HG02870 (cell line): ENCODE measurements around the gene SMC1A.
"Not testable (repeated sequence)": the region's sequence is repeated elsewhere in the genome, so short reads cannot be mapped to it uniquely, and the experiment has no call there.

ENCODE experiments used
- ATAC-seq: cut with Tn5 transposase; IDR thresholded peaks from one replicate; pipeline ENCODE4 v1.9.1; 2021; ENCODE audit warnings: mild to moderate bottlenecking, moderate library complexity; ENCODE audit not compliant: unreplicated experiment

The SMC1A gene

DNA sequence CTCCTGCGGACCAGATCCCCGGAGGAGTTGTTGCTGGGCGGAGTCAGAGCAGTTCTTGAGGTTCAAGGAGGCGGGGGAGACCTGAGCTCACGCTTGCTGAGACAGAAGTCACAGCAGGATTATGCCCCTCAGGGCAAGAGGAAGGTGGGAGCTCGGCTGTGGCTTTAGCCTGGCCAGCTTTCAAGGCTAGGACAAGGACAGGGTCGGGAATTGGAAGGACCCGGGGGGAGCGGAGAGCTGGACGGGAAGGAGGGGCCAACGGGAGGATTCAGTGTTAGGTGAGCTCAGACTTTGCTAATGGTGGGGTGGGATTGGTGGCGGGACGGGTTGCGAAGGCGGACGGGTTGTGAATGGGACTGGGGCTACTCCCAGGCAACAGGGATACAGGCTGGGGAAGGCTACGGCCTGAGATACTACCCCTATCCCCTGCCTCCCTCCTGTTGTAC, 430 bp upstream of the SMC1A start, which contains the start of gene RIBC1:
Gene RIBC1, plus strand, starts transcription at position 13 of the 446 bp plus-strand sequence. CDS start 3,404 bp downstream, outside the sequence.
- ATAC-seq: no peak

DNA sequence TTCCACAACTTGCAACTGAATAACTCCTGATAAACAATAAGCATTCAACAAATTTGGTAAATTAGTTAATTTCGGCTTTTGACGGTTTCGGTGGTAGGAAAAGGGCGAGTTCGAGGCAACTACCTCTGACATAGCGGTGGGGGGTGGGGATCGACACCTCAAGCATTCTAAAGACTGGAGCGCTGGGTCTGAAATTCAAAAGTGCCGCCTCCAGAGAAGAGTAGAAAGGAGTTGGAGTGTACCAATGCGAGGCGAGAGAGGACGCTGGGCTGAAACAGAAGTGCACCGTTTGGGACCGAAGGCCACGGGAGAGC, 725 bp downstream of the SMC1A start:
- ATAC-seq: peak; percentile 18

DNA sequence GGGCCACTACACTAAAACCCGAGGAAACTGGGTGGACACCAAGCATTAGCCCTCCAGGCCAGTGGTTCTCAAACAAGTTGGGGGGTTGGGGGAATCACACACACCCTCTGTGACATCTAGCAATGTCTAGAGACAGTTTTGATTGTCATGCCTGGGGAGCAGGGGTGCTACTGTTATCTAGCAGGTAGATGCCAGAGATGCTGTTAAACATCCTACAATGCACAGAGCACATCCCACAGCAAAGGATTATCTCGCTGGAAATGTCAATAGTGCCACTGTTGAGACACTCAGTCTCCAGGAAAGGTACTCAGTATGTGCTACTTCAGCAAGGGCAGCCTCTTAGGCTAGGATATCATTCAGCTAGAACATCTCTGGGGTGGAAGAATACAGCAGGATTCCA, 1.3 kb downstream of the SMC1A start:
- ATAC-seq: no peak

- ATAC-seq: not testable (repeated sequence)
Measured at GRCh38 chrX:53420351-53420750, 2.1 kb downstream of the SMC1A start.

- ATAC-seq: no peak
Measured at GRCh38 chrX:53412446-53412845, 10.0 kb downstream of the SMC1A start.

DNA sequence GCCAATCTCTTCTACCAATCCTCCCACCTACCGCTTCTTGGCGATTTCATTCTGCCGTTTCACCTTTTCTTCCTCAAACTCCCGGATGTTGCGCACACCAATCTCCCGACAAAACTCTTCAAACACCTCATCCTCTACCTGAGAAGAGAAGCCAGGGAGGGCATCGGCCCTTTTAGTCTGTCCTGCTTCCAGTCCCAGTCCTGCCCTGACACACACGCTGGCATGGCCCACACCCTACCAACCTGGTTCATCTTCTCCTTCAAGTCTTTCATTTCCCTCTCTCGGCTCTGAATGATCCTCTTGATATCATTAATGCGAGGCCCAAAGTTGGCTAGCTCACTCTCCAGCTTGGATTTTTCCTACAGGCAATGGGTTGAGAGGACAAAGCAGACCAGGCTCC, 18.9 kb downstream of the SMC1A start:
- no peak for ATAC-seq

GRCh38 chrX:53398216-53398615, 24.2 kb downstream of the SMC1A start:
- no peak for ATAC-seq

DNA sequence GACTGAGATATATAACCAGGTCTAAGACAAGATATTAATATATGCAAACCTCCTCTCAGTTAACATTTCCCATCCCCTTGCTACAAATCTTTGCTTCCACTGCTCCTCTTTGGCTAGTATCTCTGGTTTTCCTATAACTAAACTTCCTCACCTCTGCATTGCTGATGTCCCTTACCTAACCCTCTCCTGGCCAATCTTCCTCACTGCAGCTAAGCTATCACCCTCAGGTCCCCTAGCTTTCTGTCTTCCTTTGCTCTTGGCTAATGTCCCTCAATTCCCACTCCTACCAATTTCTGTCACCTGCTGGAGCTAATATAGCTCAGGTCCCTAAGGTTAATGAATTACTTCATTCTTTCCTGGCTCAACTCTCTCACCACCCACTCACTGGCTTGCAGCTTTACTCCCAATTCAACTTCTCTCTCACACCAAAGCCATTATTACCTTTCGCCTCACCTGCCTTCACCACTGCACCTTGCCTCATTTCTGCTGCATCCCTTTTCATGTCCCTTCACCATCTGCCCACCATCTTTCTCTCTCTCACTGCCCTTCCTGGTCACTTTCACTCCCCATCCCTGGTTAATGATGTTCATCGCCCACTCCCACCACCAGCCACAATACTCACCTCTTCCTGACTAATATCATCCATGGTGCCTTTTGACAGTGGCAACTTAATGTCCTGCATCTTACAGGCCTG, 26.7 kb downstream of the SMC1A start:
- no peak for ATAC-seq

DNA sequence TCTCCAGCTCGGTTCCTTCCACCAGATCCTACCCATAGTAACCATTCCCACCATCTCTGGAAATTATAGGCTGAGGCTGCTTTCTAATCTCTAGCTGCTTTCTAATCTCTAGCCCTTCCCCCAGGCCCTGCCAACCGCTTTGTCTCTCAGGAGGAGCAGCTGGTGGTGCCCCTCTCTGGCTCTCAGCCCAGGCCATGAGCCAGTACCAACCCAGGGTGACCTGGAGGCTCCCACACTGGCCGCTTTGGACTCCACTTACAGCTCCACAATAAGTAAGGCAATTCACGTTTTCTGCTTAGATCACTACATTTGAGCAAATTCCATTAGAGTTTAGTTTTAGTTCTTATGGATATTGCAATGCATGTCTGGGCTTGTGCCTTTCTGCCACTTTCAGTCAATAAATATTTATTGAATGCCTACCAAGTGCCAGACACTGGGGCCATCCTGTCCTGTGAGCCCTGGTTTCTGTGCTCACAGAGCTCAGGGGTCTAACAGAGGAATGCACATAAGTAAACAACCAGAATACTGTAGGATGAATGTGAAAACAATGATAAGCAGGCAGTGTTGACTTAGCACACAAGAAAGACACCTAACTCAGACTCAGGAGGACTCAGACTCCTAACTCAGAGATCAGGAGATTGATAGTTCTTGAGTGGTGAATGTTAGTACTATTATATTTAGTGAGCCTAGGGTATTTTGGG, 38.9 kb downstream of the SMC1A start:
- ATAC-seq: no peak

DNA sequence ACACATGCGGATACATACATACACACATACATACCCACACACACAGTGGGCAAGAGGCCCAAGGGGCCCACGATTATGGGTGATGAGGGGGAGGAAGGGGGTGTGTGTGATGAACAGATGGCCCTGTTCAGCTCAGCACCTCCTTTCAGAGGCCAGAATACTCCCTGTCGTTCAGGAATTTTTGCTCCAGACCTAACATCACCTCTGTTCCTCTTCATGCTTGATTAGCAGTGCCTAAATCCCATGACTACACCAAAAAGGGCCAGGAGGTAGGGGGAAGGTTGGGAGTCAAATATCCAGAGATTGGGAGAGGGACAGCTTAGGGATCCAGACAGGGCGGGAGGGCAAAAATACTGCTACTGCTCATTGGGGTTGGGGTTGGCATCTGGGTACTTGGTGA, 42.7 kb downstream of the SMC1A start:
- ATAC-seq: no peak

DNA sequence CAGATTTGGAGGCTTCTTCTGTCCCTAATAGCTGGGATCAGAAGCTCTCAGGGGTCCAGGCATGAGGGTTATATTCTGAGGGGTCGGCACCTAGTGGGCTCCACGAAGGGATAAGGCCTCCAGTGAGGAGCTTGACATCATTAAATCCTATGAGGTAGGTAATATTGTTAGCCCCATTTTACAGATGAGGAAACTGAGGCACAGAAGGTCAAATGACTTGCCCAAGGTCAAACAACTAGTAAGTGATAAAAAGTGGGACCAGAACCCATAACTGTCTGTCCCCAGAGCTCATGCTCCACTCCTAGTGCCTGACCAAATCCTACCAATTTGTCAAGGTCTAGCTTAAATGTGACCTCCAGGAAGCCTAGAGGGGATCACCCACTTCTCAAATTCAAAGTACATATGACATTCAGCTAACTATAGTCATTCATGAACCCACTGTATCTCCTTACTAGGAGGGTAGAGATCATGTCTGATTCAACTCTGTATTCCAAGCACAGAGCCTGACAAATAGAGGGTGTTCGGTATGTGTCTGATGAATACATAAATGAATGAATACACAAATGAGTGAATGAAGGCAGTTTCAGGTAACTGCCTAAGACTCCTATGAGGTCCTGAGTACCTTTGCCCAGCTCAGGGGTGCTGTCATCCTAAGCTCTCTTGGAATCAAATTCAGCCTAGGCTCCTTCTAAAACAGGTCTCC, 43.3 kb downstream of the SMC1A start:
- ATAC-seq: no peak

- ATAC-seq: no peak
Measured at GRCh38 chrX:53377464-53377863, 45.0 kb downstream of the SMC1A start.

- no peak for ATAC-seq
Measured at GRCh38 chrX:53376888-53377287, 45.6 kb downstream of the SMC1A start.

- ATAC-seq: no peak
Measured at GRCh38 chrX:53374923-53375322, 47.5 kb downstream of the SMC1A start.

DNA sequence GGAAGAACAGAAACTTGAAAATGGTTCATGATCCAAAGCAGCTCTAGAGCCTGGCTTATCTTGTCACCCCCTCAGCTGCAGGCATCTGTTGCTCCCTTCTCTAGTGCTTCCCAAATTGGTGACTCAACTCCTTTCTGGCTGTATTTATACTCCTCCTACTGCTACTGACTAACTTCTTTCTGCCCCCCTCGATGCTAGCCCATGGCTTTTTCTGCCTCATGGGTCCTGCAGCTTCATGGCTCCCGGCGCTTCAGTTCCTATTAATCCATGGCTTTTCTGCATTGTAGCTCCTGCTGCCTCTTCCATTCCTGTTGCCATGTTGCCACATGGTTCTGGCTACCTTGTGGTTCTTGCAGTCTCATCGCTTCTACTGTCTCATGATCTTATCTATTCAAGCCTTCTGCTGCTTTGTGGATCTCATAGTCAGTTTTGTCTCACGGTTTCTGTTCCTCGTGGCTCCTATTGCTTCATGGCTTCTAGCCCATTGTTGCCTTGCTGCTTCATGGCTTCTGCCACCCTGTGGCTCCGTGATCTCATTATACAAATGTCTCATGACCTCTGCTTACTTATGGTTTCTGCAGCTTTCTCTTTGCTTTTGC, 48.1 kb downstream of the SMC1A start:
- ATAC-seq: no peak

DNA sequence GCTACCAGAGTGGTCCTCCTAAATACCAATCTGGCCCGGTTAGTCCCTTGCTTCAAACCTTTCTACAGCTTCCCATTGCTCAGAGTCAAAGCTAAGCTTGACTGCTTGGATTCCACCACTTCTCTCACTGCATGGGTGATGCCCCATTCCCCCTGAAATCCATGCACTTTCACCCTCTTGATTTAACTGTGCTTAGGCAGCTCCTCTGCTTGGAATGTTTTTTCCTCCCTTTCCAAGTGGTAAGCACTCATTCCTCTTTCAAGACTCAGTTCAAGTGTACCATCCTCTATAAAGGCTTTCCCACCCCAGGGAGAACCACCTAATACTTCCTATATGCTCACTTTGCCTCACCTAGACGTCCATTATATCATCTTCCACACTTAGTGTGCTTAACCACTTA, 49.1 kb downstream of the SMC1A start:
- ATAC-seq: no peak

GRCh38 chrX:53366454-53366853, 56.0 kb downstream of the SMC1A start:
- ATAC-seq: not testable (repeated sequence)

DNA sequence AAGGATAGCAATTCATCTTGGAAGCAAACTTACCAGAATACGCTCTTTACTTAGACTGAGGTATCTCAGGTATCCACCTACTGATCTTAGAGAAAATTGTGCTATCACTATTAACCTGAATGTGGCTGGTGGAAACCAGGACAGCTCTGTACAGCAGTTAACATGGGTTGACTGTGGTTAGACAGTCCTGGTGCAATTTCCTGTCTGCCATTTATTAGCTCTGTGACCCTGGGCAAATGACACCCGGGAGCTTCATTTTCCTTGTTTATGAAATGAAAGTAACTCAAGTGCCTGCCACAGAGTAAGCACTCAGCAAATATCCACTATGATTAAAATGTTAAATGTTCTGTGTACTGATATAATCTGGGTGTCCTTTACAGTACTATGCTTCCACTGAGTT, 60.0 kb downstream of the SMC1A start:
- ATAC-seq: no peak

DNA sequence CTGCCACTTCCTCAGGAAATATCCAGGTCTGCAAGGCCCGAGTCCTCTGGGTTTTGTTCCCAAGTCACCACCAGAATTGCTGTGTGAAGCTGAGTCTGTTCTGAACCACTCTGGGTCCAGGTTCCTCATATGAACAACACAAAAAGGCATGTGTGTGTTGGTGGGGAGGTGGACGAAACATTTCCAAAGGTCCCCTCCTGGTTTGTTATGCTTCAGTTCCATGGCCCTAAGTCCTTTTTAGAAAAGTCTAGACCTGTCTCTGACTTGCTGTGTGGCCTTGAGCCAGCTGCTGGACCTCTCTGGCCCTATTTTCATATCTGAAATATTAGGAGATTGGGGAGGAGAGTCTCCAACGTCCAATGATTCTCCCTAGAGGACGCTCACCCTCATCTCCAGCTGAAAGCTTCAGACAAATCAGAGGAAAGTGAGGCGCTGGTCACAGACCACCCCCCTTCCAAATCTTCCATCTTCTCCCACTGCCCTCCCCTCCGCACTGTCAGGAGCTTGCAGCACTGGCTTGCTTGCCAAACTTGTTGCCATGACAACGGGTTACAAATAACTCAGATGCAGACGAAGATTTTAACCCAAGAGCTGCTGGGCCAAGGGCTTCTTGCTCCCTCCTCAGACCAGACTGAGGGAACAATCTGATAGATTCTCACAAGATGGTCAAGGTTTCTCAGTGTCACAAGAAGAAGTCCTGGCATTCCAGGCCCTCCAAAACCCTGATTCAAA, 64.5 kb downstream of the SMC1A start:
- no peak for ATAC-seq

GRCh38 chrX:53356186-53356585, 66.3 kb downstream of the SMC1A start:
- ATAC-seq: no peak

DNA sequence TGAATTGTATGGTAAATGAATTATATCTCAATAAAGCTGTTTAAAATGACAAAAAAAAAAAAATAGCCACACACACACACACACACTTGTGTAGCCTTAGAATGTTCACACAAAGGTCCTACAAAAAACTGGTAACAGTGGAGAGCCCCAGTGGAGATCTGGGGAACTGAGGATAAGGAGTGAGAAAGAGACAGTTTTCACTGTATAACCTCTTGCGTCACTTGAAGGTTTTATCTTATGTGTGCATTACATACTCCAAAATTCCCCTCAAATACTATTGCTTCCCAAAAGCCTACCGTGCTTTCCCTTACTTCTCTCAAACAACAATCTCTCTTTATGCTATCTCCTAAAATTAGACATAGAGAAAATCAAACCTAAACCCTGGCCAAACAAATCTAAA, 67.8 kb downstream of the SMC1A start:
- ATAC-seq: no peak
